Amygdala (tissue), 56 donors: ENCODE data around the gene FAM3C.
A peak's percentile ranks its signal among the peaks of the same experiment; 100 is the strongest.

Source experiments
- DNase-seq, 56 donors: peaks; one replicate each; lab custom pipeline; 2025; lab: John Stamatoyannopoulos, UW

Gene FAM3C

GRCh38 chr7:121411597-121411979 lies 15.5 kb upstream of the FAM3C start:
- no peak for DNase-seq

DNA sequence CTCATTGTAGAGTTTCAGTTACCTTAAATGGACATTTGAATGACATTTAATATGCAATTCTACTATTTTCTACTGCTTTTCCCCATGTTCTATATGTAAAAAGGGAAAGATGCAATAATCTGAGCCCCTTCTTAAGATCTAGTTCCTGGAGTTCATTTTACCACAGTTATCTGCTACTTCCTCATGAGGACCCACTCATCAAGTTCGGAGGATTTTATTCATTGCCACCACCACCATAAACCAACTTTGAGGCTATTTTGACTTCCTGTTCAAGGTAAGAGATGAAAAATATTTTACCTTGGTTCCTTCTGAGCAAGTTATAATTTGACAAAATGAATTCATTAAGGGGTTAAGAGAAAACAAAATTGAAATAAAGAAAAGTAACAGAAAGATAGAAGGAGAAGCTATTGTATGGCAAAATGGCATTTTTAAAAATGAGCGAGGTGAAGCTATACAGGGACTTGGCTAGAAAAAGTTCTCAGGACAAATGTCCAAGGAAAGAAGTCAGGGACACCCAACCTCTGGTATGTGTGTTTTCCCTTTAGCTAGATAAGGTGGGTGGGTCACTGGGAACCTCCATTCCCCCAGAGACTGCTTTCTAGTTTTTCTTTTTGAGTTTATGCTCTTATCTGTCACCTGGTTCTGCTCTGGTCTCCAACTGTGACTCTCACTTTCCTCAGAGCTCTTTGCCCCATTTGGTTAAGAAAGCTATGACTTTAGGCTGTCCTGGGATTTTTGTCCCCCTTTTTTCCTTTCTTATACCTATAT lies 14.9 kb upstream of the FAM3C start:
- DNase-seq = no peak

- DNase-seq = no peak
Observed at GRCh38 chr7:121406944-121407343, 10.8 kb upstream of the FAM3C start.

DNA sequence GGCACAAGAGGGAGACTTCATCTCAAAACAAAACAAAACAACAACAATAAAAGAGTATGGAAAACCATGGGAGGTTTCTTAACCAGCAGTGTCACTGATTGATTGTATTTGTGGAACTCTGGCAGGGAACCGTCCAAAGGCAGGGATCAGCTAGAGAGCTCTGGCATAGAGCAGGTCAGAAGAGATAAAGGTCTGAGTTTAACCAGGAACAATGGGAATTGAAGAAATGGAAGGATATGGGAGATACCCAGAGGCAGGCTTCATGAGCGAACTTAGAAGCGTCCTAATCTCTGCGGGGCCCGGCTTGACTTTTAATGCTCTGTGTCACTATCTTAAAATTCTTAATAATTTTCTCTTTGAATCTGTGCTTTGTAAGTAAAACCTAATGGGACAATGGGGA lies 10.4 kb upstream of the FAM3C start:
- DNase-seq = no peak

- DNase-seq = no peak
Observed at GRCh38 chr7:121404348-121404747, 8.2 kb upstream of the FAM3C start.

DNA sequence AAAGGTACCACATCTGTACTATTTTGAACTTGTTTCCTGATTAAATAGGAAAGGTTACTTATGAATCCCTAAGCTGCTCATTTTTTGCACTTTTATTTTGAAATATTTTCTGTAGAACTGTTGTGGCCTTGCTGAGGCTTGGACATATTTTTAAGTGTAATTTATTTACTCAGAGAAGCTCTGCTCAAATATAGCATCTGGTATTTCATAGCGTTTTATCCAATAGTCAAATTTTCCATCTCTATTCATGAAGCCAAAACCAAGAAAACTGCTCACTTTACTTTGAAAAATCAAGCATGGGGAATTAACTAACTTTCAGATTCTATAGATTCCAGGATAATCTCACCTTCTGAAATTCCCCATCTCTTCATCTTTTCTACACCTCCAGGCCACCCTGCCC lies 6.6 kb upstream of the FAM3C start:
- DNase-seq = no peak

DNA sequence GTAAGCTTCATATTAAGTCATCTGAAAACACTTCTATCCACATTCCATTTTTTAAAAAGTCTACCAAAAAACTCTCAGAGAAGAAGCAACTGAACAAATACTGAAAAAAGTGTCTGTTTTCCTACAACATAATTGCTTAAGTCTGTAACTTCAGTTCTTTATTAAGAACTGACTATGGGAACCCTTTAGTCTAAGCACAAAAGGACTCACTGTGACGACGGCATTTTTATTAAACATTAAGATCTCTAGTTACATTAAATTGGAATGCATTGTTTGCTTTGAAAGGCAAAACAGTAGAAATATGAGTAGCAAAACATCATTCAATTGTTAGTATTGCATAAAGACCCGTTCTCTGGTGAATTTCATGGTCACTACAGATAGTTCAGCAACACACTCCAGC lies 5.8 kb upstream of the FAM3C start:
- no peak for DNase-seq

DNA sequence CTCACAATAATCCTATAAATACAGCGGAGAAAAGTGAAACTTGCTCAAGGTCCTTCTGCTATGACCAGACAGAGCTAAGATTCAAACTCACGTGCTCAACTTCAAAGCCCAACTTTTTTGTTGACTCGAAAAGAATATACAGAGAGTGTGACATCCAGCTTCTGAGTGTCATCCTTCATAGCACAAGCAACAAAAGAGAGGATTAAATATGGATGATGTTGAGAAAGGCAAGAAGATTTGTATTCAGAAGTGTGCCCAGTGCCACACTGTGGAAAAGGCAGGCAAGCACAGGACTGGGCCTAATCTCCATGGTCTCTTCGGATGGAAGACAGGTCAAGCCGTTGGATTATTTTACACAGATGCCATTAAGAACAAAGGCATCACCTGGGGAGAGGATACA lies 2.1 kb upstream of the FAM3C start:
- DNase-seq = peak in 10 of 56 donors; percentile 1 to 37 (median 6)

DNA sequence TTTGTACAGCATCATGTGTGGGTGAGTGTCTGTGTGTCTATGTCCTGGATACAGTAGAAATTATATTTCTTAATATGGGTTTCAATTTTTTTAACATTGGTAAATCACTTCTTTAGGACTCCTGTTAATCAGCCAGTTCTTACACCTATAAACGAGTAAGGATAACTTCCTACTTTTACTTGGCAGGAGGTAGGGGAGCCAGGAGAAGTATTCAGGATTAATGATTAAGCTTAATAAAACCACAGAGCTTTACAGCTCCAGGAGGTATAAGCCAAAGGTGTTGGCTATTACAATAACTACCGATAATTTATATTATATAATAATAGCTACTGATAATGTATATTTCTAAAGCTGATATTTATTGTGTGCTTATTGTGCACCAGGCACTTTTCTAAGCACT lies 1.7 kb upstream of the FAM3C start:
- no peak for DNase-seq

GRCh38 chr7:121397361-121397760 lies 1.3 kb upstream of the FAM3C start:
- DNase-seq = no peak

DNA sequence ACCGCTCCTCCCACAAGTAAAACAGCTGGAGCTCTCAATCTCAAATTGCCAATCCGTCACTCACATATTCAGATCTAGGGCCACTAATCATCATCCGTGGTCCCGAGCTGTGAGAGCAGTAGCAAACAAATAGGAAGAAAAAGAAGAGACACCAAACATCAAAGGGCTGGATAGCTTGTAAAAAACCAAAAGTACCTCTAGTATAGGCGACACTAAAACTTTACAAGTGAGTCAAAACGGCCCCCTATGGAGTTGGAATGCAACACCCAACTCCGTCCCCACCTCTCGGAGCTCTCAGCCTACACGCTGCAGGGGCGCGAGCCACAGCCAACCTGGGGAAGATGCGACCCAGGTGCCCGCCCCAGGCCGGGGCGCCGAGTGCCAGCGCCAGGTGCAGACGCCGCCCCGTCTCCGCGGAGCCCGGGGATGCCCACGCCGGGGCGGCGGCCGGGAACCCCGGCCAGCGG lies 581 bp downstream of the FAM3C start:
- DNase-seq = peak in 13 of 56 donors; percentile 19 to 61 (median 34)

DNA sequence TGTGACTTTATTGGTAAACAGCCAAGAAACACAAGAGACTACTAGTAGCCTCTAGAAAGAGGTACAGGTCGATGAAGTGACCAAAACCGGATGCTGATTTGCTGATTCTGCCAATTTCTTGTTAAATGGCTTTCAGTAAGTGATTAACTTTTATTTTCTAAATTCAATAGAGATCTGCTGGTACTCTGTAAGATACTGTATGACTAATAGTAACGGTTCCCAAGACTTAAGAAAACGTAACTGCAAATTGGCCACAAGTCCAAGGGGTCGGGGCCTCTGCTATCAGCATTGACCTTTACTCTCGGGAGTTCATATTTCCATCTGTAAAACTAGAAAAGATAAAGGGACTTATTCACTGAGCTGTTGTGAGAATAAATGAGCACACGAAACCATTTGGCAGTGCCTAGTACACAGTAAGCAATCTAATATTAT lies 1.4 kb downstream of the FAM3C start:
- DNase-seq = no peak

- no peak for DNase-seq
Observed at GRCh38 chr7:121393005-121393366, 3.1 kb downstream of the FAM3C start.

DNA sequence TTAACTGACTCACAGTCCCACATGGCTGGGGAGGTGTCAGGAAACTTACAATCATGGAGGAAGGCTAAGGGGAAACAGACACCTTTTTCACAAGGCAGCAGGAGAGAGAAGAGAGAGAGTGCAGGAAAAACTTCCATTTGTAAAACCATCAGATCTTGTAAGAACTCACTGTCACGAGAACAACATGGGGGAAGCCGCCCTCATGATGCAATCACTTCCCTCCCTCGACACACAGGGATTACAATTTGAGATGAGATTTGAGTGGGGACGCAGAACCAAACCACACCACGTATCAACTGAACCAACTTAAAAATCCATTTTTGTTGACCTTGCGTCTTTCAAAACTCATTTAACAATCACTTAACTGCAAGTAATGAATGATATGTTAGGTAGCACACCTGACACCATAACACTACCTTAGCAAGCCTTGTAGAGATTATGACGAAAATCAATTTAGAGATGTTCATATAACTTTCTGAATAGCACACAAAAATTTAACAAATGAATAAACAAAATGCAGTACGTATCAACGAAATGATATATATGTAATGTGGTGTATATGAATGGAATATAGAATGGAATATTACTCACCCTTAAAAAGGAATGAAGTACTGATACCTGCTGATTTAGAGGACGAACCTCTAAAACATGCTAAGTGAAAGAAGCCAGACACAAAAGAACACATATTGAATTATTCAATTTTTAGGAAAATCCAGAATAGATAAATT lies 3.7 kb downstream of the FAM3C start:
- DNase-seq = no peak

DNA sequence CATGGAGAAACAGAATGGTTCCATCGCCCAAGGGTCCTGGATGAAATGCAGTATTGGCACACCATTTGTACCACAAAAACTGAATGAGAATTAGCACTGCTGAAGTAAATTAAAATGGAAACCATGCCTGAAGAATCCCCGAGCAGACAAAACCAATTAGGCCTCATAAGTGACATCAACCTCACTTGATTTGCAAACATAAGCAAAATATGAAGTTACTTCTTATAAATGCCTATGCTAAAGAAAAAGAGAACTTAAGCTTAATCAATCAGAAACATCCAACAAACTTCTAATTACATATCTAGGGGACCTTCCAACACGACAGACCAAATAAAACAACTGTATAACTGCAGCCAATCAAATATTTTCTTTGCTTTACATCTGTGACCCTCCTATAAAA lies 4.4 kb downstream of the FAM3C start:
- DNase-seq = no peak

GRCh38 chr7:121390617-121391016 lies 5.5 kb downstream of the FAM3C start:
- no peak for DNase-seq

DNA sequence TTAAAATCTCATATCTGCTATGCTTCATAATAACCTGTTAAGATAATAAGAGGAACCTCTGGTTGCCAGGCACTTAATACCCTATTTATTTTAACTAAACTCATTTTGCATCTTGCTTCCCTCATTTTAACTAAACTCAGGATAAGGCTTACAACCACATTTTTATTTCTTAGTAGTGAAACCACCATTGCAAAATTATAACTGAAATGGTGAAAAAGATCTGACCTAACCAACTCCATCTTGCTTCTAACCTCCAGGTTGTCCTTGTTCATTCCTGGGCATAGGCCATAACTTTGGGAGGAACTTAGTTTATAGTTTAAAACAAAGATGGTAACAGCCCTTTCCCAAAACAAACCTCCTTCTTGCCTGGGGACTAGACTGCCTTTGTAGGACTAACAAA lies 6.0 kb downstream of the FAM3C start:
- no peak for DNase-seq

DNA sequence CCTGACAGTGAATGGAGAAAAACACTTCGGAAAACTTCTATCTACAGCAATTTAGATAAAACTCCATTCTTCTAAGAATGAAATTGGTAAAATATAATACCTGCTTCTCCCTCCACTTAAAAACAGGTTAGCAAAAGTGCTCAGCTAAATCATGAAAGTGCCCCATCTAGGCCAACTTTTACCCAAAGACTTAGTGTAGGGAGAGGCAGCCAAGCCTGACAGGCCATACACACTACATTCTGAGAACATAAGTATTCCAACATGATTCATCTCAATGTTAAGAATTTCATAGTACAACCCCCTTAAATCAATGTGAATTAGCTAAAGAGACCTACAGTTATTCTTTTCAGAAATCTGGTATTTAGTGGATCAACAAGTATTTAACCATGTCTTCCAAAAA lies 7.2 kb downstream of the FAM3C start:
- DNase-seq = no peak

DNA sequence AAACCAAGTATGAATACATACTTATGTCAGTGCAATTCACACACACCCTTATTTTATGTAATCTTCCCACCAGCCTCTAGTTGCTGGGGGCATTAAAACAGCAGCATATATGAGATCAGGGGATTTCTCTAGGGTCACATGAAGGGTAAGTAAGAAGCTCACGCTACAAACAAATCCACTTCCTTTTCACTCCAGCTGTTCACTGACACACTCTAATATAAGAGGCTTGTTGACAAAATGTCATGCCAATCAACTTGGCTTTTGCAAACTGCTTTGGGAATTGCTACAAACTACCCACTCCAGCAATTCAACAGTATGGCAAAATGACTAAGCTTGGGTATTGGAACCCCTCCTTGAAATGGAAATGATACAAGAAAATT lies 10.3 kb downstream of the FAM3C start:
- no peak for DNase-seq

- DNase-seq = no peak
Observed at GRCh38 chr7:121385056-121385799, 10.9 kb downstream of the FAM3C start.

DNA sequence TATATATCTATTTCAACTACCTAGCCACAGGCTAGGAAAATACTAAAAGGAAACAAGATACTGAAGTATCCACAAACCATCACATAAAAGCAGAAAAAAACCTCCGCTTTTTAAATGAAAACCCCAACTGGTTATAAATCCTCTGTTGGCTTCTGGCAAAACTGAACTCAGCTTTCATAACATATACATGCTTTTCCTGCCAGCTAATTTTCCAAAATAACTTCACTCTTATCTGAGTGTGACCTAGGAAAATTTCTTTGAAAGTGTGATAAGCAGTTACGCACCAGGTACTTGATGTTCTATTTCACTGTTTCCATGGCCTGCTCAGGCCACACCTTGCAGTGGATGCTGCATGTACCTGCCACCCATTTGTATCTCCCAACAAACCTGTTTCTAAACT lies 11.8 kb downstream of the FAM3C start:
- DNase-seq = no peak
